Measurements from ENCODE around the gene HOXD3.

HOXD3 gene

DNA sequence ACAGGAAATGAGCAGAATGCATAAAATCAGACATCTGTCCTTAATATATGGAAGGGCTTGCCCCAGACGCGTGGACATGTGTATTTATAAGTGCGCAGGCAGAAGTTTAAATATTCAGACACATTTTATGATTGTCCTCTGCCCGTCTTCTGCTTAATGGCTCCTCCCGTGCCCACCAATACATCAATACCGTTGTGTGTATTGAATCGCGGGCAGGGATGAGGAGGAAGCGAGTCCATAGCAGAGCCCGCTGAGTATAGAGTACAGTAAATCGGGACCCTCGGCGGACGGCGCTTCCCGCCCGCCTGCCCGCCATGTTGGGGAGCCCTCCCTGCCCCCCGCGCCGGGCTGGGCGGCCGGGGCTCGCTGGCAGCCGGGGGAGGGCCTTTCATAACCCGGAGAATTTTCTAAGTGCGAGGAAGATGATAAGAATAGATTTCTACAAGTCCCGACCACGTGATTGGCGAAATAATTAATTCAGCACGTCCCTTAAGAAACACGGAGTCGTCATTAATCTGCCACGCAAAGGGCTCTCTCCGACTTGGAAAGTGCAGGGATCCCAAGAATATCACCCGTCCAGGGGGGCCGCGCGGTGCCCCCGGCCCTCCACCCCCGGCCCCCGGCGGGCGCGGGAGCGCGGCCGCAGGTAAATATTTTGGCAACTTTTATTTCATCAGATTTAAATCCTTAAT lies at the start of gene HOXD3:
Gene HOXD3 (plus strand): TSS at position 501 of the 692 bp plus-strand sequence. CDS start 11,808 bp downstream, outside the sequence.
- TF ChIP-seq, protein P1, sequence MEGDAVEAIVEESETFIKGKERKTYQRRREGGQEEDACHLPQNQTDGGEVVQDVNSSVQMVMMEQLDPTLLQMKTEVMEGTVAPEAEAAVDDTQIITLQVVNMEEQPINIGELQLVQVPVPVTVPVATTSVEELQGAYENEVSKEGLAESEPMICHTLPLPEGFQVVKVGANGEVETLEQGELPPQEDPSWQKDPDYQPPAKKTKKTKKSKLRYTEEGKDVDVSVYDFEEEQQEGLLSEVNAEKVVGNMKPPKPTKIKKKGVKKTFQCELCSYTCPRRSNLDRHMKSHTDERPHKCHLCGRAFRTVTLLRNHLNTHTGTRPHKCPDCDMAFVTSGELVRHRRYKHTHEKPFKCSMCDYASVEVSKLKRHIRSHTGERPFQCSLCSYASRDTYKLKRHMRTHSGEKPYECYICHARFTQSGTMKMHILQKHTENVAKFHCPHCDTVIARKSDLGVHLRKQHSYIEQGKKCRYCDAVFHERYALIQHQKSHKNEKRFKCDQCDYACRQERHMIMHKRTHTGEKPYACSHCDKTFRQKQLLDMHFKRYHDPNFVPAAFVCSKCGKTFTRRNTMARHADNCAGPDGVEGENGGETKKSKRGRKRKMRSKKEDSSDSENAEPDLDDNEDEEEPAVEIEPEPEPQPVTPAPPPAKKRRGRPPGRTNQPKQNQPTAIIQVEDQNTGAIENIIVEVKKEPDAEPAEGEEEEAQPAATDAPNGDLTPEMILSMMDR (IDR thresholded peaks at IDR 0.05; ENCODE audit: control extremely low read depth, extremely low read depth, low read depth, missing control alignments): no peak
- POLR2A ChIA-PET: no interaction called here
- CTCF ChIA-PET: interaction anchor here (1.4 kb wide), 1 partner anchor 17 kb away, joined by 3 read pairs; no protein-coding TSS in a partner anchor
- no peak for DNase-seq (ENCODE audit: extremely low spot score)

DNA sequence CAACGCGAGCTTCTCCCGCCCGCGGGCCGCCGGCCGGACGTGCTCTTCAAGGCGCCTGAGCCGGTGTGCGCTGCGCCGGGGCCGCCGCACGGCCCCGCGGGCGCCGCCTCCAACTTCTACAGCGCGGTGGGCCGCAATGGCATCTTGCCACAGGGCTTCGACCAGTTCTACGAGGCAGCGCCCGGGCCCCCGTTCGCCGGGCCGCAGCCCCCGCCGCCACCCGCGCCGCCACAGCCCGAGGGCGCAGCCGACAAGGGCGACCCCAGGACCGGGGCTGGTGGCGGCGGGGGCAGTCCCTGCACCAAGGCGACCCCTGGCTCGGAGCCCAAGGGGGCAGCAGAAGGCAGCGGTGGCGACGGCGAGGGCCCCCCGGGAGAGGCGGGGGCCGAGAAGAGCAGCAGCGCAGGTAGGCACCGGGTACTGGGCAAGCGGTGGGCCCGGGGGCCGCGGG lies 49.4 kb upstream of the HOXD3 start:
- TF ChIP-seq, protein P1 (IDR thresholded peaks at IDR 0.05; ENCODE audit: control extremely low read depth, extremely low read depth, low read depth, missing control alignments): no peak
- ChIA-PET CTCF (no interaction called here), POLR2A (no interaction called here)
- no peak for DNase-seq (ENCODE audit: extremely low spot score)

- POLR2A ChIA-PET: no interaction called here
- no peak for DNase-seq (ENCODE audit: extremely low spot score)
- CTCF ChIA-PET: interaction anchor here (1.0 to 2.4 kb wide), 8 partner anchors 12 to 529 kb away, joined by 3 to 19 read pairs (median 5); no protein-coding TSS in a partner anchor
- TF ChIP-seq, protein P1 (IDR thresholded peaks at IDR 0.05; ENCODE audit: control extremely low read depth, extremely low read depth, low read depth, missing control alignments): no peak
Measured at GRCh38 chr2:176109192-176109901, 47.8 kb upstream of the HOXD3 start.

GRCh38 chr2:176109946-176110345 lies 47.2 kb upstream of the HOXD3 start:
- POLR2A ChIA-PET: no interaction called here
- no peak for DNase-seq (ENCODE audit: extremely low spot score)
- CTCF ChIA-PET: interaction anchor here (1.0 to 2.4 kb wide), 13 partner anchors 8 to 542 kb away, joined by 3 to 19 read pairs (median 5); no protein-coding TSS in a partner anchor
- TF ChIP-seq, protein P1 (IDR thresholded peaks at IDR 0.05; ENCODE audit: control extremely low read depth, extremely low read depth, low read depth, missing control alignments): no peak

DNA sequence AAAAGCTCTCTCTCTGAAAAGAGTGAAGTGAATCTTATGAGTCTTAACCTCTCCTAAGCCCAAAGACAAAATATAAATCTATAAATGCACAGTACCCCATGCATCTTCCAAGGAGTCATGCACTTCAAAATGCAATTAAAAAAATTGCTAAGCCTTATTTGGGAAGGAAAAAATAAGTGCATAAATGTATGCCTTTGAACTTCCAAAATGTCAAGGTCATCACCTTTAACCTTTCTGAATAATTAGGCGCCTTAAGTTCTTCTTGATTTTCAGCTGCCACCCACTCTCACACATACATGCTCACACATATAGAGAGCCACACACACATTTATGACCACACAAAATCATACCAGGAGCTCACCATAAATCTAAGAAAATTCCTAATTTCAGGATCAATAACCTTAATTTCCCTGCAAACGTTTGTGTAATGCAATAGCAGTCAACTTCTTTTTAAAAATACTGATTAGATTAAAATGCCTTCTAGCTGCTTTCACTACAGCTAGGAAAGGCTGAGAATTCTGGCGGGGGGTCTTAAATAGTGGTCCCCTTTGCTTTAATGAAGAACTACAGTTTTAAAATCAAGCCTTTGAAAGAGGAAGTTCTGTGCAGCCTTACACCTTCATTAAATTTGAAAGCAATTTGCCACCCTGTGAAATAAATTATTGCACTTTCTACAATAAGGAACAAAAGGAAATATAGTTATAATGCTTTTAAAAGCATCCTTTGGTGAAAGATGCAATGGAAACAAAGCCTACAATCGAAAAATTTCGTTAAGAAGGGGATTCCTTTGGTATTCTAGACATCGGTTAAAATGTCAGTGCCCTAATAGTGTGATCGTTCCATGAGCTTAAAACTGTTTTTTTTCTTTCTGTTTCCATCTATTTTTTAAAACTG lies 46.4 kb upstream of the HOXD3 start:
- ChIA-PET POLR2A (no interaction called here), CTCF (interaction anchor here (0.9 to 2.4 kb wide), 17 partner anchors 9 to 541 kb away, joined by 3 to 19 read pairs (median 5); no protein-coding TSS in a partner anchor)
- TF ChIP-seq, protein P1 (IDR thresholded peaks at IDR 0.05; ENCODE audit: control extremely low read depth, extremely low read depth, low read depth, missing control alignments): no peak

DNA sequence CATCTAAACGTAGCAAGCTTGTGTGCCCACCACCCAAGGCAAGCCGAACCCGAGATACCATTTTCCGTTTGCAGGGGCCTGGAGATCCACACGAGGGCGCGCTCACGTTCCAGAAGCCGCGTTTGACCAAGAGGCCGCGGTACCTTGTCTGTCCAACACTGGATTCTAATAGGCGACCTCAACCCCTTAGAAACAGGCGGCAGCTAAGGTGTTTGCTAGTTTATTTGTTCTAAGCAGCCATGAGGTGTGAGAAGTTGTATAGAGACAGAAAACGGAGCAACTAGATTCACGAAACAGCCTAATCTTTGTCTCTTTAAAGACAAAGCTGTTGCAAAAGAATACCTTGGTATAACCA lies 45.8 kb upstream of the HOXD3 start:
- TF ChIP-seq, protein P1 (IDR thresholded peaks at IDR 0.05; ENCODE audit: control extremely low read depth, extremely low read depth, low read depth, missing control alignments): peak; percentile 60
- ChIA-PET CTCF (interaction anchor here (0.8 to 2.4 kb wide), 15 partner anchors 9 to 541 kb away, joined by 3 to 19 read pairs (median 5); no protein-coding TSS in a partner anchor), POLR2A (no interaction called here)
- DNase-seq (ENCODE audit: extremely low spot score): peak; percentile 57

More for the DNA sequence above, 46.4 kb upstream of the HOXD3 start:
- DNase-seq (ENCODE audit: extremely low spot score): no peak
